Prostate gland (tissue), 2 donors: ENCODE results near the gene CELA2B. TPM values are rescaled to one million over a fixed set of nuclear protein-coding genes. Genes with fewer than 3 reads are reported as not detected.
"Not testable (repeated sequence)": the region's sequence is repeated elsewhere in the genome, so short reads cannot be mapped to it uniquely, and the experiment has no call there.

Experiments used
- DNase-seq: peaks from one replicate; pipeline ENCODE4 v3.0.0-alpha.2; 2019; ENCODE audit warnings: low spot score
- H3K27ac ChIP-seq, 2 donors: fragments of 200-600 bp; sonication (generic); 2 replicates each; pipeline ENCODE4 v1.5.1; 2017 to 2019
- H3K27me3 ChIP-seq: fragments of 200-600 bp; sonication (generic); replicated peaks from 2 replicates; pipeline ENCODE4 v1.5.1; 2019; ENCODE audit not compliant: insufficient read depth
- H3K36me3 ChIP-seq, 2 donors: fragments of 200-600 bp; sonication (generic); 1 replicate in 1 of 2; 2 replicates in 1 of 2; pipeline versions ENCODE4 v1.5.1 to v1.8.1; 2017 to 2019
- H3K4me1 ChIP-seq: fragments of 200-600 bp; sonication (generic); replicated peaks from 2 replicates; pipeline ENCODE4 v1.5.1; 2019
- H3K4me3 ChIP-seq, 2 donors: fragments of 200-600 bp; sonication (generic); 2 replicates each; pipeline ENCODE4 v1.5.1; 2017 to 2019
- H3K9me3 ChIP-seq: fragments of 200-600 bp; sonication (generic); 2 replicates; pipeline ENCODE4 v1.5.1; 2017
- CTCF ChIP-seq, 4 experiments: fragments of 200-600 bp in 2 of 4; fragments of 450-650 bp in 2 of 4; sonication (generic) in 2 of 4; IDR thresholded peaks; 1 replicate in 3 of 4; 2 replicates in 1 of 4; pipeline ENCODE4 v1.5.1; 2016 to 2019; ENCODE audit warnings: antibody characterized with exemption in 4 of 4, mild to moderate bottlenecking in 2 of 4, moderate library complexity in 2 of 4
- POLR2A ChIP-seq: fragments of 450-650 bp; IDR thresholded peaks from one replicate; pipeline ENCODE4 v1.6.1; 2016; ENCODE audit warnings: antibody characterized with exemption, mild to moderate bottlenecking
- POLR2AphosphoS5 ChIP-seq: sonication (generic); formaldehyde crosslinking; IDR thresholded peaks from one replicate; pipeline ENCODE4 v1.6.1; 2017; ENCODE audit warnings: antibody characterized with exemption
- WGBS: methylation state at CpG from one replicate; pipeline ENCODE4 v1.1.5; 2018; 5-methylcytosine and 5-hydroxymethylcytosine counted together
- intact Hi-C: fragments of 100-400 bp; cut with DNase I; formaldehyde crosslinking; loops from one replicate; pipeline ENCODE4 v1.14.2; 2022
- total RNA-seq, 2 donors: library from RNA; depleted of rRNA; stranded (reverse); fragments of >200 nt; gene quantifications; one replicate each; pipeline ENCODE4 v1.1.0, GENCODE V29; 2016

CELA2B gene
- total RNA-seq, 2 donors from 2014 or later: 1.1 TPM; not detected in 1

- Histone ChIP-seq H3K27ac (no peak overlapping the region), H3K36me3 (no peaks in the 10 kb centered on the region), H3K4me3 (no peak overlapping the region), H3K27me3 (no peaks in the 10 kb centered on the region), H3K9me3 (no peaks in the 10 kb centered on the region), H3K4me1 (no peaks in the 10 kb centered on the region)
- intact Hi-C loops: no loop called here
- DNase-seq: no peak
- TF ChIP-seq POLR2A: no peak
- TF ChIP-seq CTCF (IDR thresholded peaks at IDR 0.05): no peak
- no peak for TF ChIP-seq POLR2AphosphoS5
Measured at GRCh38 chr1:15468145-15468544, 7.8 kb upstream of the CELA2B start.

- Histone ChIP-seq H3K27ac (no peak overlapping the region), H3K4me1 (no peaks in the 10 kb centered on the region), H3K27me3 (no peaks in the 10 kb centered on the region), H3K36me3 (no peaks in the 10 kb centered on the region), H3K4me3 (no peak overlapping the region), H3K9me3 (no peaks in the 10 kb centered on the region)
- 28% methylated on average over 3 of the region's 3 CpGs for WGBS
- no peak for DNase-seq
- TF ChIP-seq CTCF (IDR thresholded peaks at IDR 0.05) (no peak), POLR2A (no peak), POLR2AphosphoS5 (no peak)
- intact Hi-C loops: no loop called here
Measured at GRCh38 chr1:15469361-15469760, 6.5 kb upstream of the CELA2B start.

- H3K27me3 ChIP-seq, DNase-seq, H3K4me3 ChIP-seq, H3K9me3 ChIP-seq, H3K27ac ChIP-seq, H3K36me3 ChIP-seq, H3K4me1 ChIP-seq, intact Hi-C loops: not testable (repeated sequence)
- 60% methylated on average over 9 of the region's 9 CpGs for WGBS
Measured at GRCh38 chr1:15469821-15470448, 6.0 kb upstream of the CELA2B start.

- H3K36me3 ChIP-seq, H3K27ac ChIP-seq, intact Hi-C loops, H3K27me3 ChIP-seq, H3K4me3 ChIP-seq, H3K9me3 ChIP-seq, H3K4me1 ChIP-seq, DNase-seq: not testable (repeated sequence)
- 89% methylated on average over 5 of the region's 5 CpGs for WGBS
Measured at GRCh38 chr1:15471067-15471466, 4.8 kb upstream of the CELA2B start.

- H3K27me3 ChIP-seq, H3K27ac ChIP-seq, intact Hi-C loops, H3K9me3 ChIP-seq, DNase-seq, H3K36me3 ChIP-seq, H3K4me1 ChIP-seq, H3K4me3 ChIP-seq: not testable (repeated sequence)
- 86% methylated on average over 6 of the region's 6 CpGs for WGBS
Measured at GRCh38 chr1:15471723-15472122, 4.2 kb upstream of the CELA2B start.

- intact Hi-C loops: no loop called here
- no peaks in the 10 kb centered on the region for H3K4me1 ChIP-seq
- DNase-seq: no peak
- WGBS: 86% methylated on average over 11 of the region's 11 CpGs
- no peak for TF ChIP-seq CTCF (IDR thresholded peaks at IDR 0.05)
- TF ChIP-seq POLR2A: no peak
- no peak for TF ChIP-seq POLR2AphosphoS5
- H3K27ac ChIP-seq: no peak overlapping the region
- H3K27me3 ChIP-seq: no peaks in the 10 kb centered on the region
- no peaks in the 10 kb centered on the region for H3K9me3 ChIP-seq
- H3K36me3 ChIP-seq: no peaks in the 10 kb centered on the region
- H3K4me3 ChIP-seq: no peak overlapping the region
Measured at GRCh38 chr1:15472587-15472986, 3.3 kb upstream of the CELA2B start.
